HG02840 (cell line): ENCODE measurements around the gene EPO.

Experiments used
- ATAC-seq: cut with Tn5 transposase; IDR thresholded peaks from one replicate; pipeline ENCODE4 v1.9.1; 2021; ENCODE audit warnings: mild to moderate bottlenecking, moderate library complexity, moderate number of reproducible peaks; ENCODE audit not compliant: unreplicated experiment, low FRiP score

Gene EPO

GRCh38 chr7:100720279-100720670, at the start of gene EPO:
Gene EPO (plus strand): TSS chr7:100720468. CDS start chr7:100720981, 513 bp downstream.
- ATAC-seq: no peak

- no peak for ATAC-seq
Observed at GRCh38 chr7:100671353-100672327, 48.6 kb upstream of the EPO start.

GRCh38 chr7:100673302-100673941, 46.8 kb upstream of the EPO start, which contains the start of gene GNB2:
Gene GNB2 (plus strand): TSS chr7:100673740. CDS start chr7:100676266, 2,526 bp downstream.
- ATAC-seq: peak; percentile 66

- peak; percentile 1 for ATAC-seq
Observed at GRCh38 chr7:100673942-100674410, 46.3 kb upstream of the EPO start.

DNA sequence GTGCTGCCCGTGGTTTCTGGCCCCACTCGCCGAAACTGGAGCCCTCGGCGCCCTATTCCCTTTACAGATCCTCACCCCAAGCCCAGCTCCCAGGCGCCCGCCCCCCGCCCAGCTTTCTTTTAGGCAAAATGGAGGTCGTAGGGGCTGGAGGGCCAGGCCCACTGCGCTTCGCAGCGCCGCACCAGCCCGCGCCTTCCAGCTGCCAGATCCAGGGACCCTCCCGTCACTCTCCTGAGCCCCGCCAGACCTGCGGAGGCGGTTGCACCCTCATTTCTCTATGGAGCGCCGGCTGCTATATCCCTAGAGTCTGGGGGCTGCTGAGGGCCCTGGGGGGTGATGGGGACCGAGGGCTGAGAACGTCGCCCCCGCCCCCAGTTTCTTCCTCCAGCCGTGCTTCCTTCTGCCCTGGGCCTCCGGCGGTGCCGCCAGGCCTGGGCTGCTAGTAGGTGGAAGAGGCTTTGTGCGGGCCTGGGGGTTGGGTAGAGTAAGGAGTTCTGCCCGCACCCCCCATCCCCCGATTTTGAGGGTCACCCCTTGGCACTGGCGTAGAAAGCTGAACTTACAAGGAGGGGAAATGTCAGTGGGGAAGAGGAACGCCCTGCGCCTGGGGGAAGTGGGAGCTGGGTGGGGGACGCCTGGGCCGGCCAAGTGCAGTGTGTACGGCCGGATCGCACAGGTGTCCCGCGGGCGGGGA, 45.7 kb upstream of the EPO start:
- no peak for ATAC-seq

DNA sequence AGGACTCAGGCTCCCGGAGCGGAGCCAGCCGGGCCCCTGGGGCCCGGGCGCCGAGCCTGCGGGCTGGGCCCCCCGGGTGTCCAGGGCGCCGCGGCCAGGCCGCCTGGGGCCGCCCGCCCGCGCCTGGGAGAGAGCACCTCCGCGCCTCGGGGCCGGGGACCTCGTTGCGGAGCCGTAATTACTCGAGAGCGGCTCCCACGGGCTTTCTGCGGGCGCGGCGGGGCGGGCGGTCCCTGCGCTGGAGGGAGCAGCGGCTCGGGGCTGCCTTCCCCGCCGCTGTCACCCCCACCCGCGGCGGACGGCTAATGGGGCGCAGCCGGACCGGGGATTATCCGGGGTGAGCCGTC, 45.2 kb upstream of the EPO start:
- no peak for ATAC-seq

GRCh38 chr7:100675581-100676350, 44.5 kb upstream of the EPO start:
- peak; percentile 32 for ATAC-seq

- ATAC-seq: no peak
Observed at GRCh38 chr7:100676501-100677306, 43.6 kb upstream of the EPO start.

- no peak for ATAC-seq
Observed at GRCh38 chr7:100677308-100678267, 42.7 kb upstream of the EPO start.

DNA sequence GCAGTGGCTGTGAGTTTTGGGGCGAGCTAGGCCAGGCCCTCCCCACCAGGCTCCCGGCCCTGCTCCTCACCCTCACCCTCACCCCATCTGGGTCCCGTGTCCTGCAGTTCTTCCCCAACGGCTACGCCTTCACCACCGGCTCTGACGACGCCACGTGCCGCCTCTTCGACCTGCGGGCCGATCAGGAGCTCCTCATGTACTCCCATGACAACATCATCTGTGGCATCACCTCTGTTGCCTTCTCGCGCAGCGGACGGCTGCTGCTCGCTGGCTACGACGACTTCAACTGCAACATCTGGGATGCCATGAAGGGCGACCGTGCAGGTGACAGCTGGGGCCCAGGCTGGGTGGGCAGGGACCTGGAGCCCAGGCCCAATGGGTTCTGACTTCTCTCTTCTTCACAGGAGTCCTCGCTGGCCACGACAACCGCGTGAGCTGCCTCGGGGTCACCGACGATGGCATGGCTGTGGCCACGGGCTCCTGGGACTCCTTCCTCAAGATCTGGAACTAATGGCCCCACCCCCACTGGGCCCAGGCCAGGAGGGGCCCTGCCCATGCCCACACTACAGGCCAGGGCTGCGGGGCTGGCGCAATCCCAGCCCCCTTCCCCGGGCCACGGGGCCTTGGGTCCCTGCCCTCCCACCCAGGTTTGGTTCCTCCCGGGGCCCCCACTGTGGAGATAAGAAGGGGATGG, 41.8 kb upstream of the EPO start:
- no peak for ATAC-seq

DNA sequence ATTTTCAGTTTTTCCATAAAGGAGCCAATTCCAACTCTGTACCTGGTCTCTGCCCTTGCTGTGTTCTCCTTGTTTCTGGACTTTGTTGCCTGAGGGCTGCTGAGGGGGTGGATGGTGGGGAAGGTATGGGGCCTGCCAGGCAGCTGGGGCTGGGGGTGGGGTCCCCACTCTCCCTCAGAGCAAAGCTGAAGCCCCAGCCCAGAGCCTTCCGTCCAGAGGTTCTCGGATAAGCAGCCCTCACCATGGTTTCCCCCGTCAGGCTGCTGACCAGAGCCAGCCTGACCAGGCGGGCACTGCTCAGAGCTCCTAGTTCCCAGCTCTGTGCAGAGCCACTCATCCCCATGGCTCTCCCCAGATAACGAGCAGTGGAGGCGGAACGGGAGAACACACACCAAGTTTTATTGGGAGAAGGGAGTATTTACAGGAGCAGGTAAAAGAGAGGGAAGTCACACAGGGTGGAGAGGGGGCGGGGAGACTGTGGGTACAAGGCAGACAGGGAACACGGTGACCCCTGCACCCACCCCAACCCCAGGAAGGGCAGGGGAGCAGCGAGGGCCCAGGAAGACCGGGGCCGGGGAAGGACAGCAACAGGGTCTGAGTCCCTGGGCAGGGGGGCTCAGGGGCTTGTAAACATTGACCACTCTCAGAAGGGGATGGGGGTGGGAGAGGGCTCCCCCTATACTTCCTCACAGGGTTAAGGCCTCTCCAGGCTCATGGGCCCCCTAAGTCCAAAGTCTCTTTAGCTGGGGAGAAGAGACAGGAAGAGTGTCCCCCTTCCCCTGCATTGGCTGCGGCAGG, 40.9 kb upstream of the EPO start:
- no peak for ATAC-seq

- no peak for ATAC-seq
Observed at GRCh38 chr7:100679927-100680575, 40.2 kb upstream of the EPO start.

- ATAC-seq: no peak
Observed at GRCh38 chr7:100680576-100681271, 39.5 kb upstream of the EPO start.

DNA sequence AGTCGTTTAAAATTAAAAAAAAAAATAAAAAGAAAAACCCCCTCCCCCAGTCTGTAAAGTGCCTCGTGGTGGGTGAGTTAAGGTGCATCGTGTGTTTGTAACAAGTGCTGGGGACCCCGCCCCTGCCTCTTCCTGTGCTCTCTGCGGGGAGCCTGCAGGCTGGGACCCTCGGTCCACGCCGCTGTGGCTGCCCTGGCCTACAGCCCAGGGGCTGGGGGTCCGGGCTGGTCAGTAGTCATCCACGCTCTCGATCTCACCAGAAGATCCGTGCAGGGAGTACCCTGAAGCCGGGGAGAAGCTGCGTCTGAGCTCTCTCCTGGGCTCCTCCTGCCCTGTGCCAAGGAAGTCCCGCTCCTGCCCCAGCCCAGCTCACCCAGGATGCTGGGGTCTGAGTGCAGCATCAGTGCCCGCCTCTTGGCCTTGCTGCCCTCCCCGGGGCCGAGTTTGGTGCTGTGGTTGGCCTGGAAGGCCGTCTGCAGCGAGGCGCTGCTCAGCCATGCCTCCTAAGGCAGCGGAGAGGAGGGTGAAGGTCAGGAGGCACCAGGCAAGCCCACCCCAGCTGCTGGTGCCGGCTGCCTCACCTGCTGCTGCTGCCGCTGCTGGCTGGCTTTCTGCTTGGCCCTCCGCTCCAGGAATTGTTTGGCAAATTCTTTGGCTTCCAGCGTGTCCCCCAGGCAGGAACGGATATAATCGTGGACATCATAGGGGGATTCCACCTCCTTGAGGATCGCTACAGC, 38.6 kb upstream of the EPO start:
- no peak for ATAC-seq

DNA sequence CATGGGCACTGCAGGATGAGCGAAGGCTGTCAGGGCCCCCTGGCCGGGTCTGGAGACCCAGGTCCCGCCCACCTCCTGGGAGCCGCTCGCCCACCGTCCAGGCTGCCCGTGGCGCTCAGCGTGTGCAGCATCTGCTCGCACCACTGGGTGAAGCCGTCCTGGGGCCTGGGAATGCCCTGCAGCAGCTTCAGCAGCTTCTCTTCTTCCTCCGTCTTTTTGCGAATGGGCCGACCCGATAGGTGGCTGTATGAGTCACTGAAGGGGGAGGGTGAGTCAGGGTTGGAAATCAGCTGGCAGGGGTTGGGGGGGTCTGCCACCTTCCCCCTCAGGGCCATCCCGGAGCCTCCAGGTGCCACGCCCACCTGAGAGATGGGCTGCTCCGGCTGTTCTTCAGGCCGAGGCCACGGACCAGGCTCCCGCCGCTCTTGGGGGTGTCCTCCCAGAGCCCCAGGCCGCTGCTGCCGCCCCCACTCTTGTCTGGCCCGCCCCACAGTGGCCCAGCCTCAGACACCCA, 38.0 kb upstream of the EPO start:
- ATAC-seq: no peak
